ENCODE measurements around the gene CYBA.

DNA sequence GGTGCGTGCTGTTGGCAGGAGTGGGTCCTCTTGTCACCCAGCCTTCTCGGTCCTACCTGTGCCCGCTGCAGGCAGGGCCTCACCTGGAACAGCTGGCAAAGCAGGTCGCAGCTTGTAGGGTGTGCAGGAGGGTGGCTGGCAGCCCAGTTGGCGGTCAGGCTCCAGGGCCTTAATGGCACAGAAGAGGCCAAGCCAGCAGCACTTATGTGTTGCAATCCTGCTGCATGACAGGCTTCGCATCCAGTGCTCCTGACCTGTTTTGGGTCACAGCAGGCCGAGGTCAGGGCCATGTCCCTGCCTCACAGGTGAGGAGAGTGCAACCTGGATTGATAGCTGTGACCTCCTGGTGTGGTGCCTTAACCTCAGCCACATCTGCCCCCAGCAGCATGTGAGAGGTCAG is 48.8 kb downstream of the CYBA start:
- TF ChIP-seq, protein P1, sequence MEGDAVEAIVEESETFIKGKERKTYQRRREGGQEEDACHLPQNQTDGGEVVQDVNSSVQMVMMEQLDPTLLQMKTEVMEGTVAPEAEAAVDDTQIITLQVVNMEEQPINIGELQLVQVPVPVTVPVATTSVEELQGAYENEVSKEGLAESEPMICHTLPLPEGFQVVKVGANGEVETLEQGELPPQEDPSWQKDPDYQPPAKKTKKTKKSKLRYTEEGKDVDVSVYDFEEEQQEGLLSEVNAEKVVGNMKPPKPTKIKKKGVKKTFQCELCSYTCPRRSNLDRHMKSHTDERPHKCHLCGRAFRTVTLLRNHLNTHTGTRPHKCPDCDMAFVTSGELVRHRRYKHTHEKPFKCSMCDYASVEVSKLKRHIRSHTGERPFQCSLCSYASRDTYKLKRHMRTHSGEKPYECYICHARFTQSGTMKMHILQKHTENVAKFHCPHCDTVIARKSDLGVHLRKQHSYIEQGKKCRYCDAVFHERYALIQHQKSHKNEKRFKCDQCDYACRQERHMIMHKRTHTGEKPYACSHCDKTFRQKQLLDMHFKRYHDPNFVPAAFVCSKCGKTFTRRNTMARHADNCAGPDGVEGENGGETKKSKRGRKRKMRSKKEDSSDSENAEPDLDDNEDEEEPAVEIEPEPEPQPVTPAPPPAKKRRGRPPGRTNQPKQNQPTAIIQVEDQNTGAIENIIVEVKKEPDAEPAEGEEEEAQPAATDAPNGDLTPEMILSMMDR (IDR thresholded peaks at IDR 0.05) = no peak
- no peak for TF ChIP-seq EP300 (IDR thresholded peaks at IDR 0.05)

Measured in ovary (tissue), 3 donors.